NCI-H1105 treated with DMSO at 0.1 percent for 48 hours (cell line): ENCODE data around the gene DPP9.
A peak's percentile ranks its signal among the peaks of the same experiment; 100 is the strongest.
"Not testable (repeated sequence)": the region's sequence is repeated elsewhere in the genome, so short reads cannot be mapped to it uniquely, and the experiment has no call there.

Source experiments
- DNase-seq: peaks from one replicate; lab custom pipeline; 2025; lab: John Stamatoyannopoulos, UW

The DPP9 gene

DNA sequence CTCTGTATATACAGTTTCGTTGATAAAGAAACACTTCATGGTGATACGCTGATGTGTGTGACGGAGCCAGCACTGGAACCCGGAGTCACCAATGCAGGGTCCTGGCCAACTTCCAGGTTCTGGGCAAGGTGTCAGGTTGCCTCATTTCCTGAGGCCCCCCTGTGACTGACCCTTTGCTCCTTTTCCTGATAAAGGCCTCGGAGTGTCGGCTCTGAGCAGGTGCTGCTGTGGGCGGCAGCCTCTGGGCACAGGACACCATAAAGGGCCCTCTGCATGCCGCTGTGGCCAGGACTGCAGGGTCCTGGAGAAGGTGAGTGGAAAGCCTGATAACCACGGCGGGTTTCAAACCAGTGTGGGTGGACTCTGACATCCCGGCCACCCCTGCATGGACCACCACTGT, 36.2 kb downstream of the DPP9 start:
- no peak for DNase-seq

DNA sequence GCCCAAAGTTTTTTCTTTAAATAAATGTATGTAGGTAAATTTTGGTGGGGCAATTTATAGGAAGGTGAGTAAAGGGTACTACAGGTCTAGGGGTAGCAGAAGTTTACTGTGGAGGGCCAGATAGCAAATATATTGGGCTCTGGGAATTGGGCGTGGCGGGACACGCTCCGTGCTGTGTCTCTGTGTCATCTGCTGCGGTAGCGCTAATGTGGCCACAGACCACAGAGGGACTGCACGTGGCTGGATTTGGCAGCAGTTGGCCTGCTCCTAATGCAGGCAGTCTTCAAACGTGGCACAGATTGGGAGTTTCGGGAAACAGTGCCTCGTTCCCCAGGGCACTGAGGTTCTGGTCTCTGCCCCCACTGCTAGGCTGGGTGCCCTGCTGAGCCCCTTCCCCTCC, 36.9 kb downstream of the DPP9 start:
- no peak for DNase-seq

DNA sequence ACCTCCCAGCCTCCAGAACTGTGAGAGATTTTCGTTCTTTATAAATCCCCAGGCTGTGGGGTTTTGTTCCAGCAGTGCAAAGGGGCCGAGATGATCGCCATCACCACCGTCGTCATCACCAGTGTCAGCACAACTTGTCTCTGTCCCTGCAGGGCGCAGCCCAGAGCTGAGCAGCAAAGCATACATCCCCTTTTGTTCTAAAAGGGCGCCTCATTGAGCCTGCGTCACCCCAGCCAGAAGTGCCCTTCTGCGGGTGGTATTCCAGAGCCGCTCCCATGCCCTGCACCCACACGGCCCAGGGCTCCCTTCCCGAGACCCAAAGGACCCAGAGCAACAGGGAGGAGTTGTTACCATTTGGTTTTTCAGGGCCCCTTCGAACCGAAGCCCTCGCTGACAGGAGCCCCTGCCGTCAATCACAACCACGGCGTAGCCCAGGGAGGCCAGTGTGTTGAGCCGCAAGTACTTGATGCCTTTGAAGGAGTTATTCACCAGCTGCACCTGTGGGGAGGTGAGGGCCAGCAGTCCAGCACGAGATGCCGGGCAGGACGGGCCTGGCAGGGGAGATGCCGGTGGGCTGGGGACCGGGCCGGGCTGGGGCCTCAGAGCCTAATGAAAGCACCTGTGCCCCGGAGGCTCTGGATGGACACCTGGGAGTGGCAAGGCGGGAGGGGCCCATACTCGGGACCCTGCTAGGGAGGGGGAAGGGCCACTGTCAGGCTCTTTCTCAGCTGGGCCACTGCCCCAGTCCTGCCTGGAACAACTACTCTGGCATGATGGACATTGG, 39.1 kb downstream of the DPP9 start:
- DNase-seq, result no peak

DNA sequence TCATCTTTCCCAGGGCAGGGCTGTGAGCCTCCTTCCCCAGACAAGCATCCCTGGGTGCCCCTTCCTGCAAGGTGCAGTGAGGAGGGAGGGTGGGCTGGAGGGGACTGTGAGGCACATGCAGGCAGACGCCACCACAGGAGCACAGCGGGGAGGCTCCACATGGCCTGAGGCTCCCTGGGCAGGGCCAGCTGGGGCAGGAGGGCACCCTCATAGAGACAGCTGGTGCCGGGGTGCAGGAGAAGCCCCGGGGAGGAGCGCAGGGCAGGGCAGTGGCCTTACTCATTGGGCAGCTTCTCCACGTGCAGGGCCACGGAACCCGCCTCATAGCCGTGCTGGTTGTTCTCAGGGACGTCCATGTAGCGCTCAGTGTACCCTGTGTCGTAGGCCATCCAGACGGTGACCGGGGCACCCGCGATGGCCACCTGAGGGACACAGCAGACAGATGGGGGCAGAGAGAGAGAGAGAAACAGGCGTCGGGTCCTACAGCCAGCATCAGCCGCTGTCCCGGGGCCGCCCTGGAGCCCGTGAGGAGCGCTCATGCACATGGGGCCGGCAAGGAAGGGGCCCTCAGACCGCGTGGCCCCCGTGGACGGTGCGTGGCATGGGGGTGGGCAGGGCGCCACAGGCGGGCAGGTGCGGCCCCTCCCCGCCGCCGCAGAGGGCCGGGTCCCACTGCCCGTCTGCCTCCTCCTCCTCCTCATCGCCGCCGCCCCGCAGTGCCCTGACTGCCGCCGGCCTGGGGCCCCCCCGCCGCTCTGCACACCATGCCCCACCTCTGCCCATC, 41.0 kb downstream of the DPP9 start:
- DNase-seq, result no peak

DNA sequence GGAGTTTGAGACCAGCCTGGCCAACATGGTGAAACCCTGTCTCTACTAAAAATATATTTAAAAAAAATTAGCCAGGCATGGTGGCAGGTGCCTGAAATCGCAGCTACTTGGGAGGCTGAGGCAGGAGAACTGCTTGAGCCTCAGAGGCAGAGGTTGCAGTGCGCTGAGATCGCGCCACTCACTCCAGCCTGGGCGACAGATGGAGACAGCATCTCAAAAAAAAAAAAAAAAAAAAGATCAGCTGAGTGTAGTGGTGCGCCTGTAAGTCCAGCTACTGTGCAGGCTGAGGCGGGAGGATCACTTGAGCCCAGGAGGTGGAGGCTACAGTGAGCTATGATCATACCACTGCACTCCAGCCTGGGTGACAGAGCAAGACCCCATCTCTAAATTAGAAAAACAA, 43.6 kb downstream of the DPP9 start:
- not testable (repeated sequence) for DNase-seq

DNA sequence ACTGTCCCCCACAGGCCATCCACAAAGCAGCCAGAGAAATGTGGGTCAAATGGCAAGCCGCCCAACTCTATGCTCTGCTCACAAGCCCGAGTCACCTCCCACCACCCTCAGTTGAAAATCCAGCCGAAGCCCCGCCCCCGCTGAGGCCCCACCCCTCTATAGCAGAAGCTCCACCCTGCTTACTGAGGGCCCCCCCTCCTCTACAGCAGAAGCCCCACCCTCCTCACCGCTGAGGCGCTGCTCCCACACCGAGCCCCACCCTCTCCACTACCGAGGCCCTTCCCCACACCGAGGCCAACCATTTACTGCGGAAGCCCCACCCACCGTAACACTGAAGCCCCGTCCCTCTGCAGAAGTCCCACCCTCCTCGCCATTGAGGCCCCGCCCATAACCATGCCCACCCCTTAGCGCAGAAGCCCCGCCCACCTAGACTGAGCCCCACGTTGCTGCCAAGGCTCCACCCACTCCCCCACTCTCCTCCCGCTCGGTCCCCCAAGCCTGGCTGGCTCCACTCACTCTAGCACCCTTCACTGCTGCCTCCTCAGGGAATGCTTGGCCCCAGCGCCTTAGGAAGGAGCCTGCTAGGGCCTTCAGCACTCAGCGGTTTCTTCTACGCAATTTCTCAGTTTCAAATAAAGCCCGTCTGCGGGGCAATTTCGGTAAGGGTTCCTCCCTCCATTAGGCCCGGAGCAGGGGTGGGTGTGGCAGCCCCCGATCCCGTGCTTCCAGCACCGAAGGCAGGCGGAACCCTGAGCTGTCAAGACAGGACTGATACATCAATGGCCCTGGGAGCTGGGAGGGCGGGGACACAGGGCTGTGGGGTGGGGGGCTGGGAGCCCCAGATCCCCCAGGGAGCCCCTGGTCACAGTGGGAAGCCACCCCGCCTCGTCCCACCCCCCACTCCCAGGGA, 44.5 kb downstream of the DPP9 start:
- DNase-seq, result no peak

DNA sequence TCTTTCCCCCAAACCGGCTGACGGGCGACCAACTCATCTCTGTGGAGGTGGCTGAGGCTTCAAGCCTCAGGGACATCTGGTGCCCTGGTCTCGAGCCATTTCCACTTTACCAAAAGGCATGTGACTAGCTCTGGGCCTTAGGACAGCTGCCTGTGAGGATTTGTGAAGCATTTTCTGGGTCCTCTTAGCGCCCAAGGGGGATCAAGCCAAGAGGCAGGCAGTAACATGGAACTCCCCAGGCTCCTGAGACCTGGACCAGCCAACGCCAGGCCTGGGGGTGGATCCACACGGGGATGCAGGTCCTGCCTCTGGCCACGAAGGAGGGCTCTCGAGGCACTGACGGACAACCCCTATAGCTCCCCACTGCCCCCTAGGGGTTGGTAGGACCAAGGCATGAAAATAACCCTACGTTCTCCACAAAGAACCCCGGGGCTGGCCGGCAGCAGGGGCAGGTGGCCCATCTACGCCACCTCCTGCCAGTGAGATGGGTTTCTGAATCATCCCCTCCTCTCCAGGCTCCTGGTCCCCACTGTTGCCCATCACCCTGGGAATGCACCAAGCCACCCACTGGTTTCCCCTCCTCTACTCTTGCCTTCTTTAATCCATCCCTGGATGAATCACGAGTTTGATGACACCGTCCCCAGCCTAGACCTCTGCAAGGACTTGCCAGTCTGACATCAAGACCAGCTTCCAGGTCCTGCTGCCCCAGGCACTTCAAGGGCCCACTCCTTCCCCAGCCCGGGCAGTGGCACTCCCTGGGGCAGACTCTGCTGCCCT, 46.5 kb downstream of the DPP9 start:
- peak; percentile 8 for DNase-seq

DNA sequence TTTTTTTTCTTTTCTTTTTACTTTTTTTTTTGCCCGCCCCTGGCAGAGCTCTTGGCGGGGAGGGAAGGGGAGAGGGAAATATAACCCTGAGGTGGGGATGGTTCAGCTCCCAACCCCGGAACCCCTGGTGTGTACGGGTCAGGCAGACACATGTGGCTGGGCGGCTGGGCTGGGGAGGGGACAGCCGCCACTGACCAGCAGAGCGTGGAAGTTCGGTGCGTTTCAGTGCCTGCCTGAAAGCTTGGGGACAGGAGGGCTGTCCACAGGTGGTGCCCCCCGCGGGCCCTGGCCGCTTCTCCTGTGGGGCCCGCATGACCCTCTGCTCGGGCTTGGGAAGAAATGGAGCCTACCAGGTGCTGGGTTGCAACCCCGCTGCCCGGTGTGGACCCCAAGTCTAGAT, 48.3 kb downstream of the DPP9 start:
- no peak for DNase-seq

DNA sequence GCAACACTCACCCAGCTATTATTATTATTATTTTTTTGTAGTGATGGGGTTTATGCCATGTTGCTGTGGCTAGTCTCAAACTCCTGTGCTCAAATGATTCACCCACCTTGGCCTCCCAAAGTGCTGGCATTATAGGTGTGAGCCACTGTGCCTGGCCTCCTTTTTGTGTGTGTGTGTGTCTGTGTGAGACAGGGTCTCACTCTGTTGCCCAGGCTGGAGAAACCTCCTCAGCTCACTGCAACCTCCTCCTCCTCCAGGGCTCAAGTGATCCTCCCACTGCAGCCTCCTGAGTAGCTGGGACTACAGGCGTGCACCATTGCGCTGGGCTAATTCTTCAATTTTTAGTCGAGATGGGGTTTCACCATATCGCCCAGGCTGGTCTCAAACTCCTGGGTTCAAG, 49.9 kb downstream of the DPP9 start:
- no peak for DNase-seq

DNA sequence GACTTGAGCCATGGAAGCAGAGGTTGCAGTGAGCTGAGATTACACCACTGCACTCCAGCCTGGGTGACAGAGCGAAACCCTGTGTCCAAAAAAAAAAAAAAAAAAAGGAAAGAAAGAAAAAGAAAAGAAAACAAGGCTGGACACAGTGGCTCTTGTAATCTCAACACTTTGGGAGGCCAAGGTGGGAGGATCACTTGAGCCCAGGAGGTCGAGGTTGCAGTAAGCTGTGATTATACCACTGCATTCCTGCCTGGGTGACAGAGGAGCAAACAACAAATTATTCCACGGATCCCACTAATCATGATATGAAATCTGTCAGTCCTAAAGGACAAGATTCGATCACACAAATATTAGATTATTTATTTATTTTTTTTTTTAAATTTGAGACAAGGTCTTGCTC, 50.4 kb downstream of the DPP9 start:
- DNase-seq, result no peak

DNA sequence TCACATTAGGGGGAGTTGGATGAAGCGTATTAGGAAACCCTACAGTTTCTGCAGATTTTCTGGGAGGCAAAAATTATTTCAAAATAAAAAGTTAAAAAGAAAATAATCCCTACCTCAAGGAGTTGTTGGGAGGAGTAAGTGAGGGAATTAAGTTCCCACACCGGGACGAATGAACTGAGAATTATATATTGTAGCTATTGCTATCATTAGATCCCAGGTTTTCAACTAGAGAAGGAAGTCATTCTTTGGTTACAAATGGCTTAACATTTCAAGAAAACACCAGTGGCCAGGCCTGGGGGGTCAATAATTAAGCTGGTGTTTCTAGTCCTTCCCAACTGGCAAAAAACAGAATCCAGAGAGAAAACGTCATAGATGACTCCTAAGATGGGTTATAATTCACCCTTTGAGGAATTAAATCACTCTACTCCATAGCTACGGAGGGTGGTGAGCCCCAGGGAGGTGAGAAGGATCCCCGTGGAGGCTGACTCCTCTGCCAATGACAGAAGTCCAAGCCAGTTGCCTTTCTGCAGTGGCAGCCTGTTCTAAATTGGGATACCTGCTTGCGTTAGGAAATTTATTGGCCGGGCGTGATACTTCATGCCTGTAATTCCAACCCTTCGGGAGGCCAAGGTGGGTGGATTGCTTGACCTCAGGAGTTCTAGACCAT, 52.3 kb downstream of the DPP9 start:
- DNase-seq, result no peak

DNA sequence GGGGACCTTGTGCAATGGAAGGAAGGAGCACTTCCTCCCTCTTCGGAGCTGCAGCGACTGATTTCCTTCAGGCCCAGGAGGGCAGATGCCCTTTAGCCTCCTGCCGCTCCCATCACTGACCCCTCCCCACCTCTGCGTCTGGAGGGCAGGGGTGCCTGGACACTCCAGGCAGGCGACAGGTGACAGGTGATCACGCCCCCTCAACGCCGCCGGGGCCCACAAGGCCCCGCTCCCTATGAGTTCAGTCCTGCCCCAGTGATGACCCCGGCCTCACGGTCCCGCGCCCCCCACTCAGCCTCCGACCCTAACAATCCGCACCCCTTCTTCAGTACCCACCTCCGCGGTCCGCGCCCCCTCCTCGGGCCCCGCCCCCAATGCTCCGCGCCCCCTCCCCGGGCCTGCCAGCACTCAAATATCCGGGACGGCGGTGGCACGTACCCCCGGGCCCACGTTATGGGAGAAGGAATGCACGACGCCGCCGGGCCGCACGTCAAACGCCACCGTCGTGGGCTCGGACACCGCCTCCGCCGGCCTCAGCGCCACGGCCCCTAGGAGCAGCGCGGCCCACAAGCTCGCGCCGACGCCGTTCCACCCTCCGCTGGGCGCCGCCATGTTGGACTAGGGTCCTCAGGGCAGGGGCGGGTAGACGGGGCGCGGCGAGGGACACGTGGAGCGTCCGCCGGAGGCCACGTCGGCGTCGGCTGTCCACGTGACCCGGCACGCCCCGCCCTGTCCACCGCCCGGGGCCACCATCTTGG, 53.7 kb downstream of the DPP9 start, which contains the start of gene MYDGF:
TSS of gene MYDGF (minus strand) at position 620 of the 758 bp plus-strand sequence. CDS start at position 612, 8 bp downstream.
- DNase-seq, result peak; percentile 85

DNA sequence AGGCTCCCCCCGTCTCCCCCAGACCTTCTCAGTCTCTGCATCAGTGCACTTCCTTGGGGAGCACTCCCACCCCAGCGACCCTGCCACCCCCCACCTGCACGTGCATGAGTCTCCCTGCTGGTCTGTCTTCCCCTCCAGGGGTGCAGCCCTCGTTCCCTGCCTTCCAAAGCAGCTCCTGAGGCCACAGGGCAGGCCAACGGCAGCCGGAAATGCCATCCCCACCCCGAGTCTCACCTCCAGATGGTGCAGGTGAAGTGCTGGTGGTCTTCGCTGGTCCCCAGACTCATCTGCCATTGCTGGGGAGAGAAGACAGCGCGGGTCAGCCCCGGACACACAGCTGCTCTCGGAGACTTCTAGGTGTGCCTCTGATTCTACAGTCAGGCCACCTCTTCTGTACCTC, 59.0 kb downstream of the DPP9 start:
- no peak for DNase-seq

DNA sequence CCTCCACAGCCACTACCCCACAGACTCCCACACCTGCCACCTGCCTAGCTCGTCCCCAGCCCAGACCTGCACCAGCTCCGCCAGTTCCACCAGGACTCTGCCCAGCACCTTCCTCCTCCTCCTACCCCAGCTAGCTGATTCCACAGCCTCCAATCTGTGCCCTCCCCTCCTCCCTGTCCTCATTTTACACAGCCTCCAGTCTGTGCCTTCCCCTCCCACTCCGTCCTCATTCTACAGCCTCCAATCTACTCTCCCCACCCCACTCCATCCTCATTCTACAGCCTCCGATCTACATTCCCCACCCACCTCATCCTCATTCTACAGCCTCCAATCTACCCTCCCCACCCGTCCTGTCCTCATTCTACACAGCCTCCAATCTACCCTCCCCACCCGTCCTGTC, 60.8 kb downstream of the DPP9 start:
- no peak for DNase-seq

DNA sequence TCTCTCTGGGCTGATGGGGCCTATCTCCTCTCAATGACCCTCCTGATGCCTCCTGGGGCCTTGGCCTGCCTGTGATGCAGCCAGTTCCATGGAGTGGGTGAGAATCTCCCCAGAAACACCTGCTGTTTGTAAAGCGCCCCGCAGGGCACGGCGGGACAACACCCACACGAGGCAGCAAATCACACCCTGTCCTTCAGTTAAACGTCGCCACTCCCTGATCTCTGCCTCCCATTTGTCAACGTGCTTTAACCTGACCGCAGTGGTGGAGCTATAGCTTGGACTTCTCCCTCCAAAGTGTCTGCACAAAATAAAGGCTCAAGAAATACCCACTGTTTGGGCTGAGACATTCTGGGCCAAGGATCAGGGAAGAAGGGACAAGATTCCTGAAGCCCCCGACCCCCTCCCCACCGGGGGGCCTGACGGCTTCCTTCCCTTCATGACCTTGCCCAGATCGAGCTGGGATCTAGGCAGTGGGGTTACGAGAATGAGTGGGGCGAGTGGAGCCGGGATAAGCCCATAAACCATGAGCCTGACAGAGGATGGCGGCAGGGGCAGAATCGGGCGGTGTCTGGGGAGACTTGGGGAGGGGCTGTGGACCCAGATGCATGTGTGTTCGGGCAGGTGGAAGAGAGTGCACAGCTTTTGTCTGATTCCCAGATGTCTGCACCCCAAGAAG, 61.5 kb downstream of the DPP9 start:
- no peak for DNase-seq

DNA sequence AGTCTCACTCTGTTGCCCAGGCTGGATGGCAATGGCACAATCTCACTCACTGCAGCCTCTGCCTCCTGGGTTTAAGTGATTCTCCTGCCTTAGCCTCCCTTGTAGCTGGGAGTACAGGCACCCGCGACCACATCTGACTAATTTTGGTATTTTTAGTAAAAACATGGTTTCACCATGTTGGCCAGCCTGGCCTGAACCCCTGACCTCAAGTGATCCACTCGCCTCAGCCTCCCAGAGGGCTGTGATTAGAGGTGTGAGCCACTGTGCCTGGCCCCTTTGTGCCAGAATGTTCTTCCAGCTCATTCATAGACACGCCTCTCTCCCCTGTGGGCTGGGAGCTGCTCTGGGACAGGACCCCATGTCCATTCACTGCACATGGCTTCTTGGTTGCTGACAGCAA, 62.6 kb downstream of the DPP9 start:
- DNase-seq, result no peak

DNA sequence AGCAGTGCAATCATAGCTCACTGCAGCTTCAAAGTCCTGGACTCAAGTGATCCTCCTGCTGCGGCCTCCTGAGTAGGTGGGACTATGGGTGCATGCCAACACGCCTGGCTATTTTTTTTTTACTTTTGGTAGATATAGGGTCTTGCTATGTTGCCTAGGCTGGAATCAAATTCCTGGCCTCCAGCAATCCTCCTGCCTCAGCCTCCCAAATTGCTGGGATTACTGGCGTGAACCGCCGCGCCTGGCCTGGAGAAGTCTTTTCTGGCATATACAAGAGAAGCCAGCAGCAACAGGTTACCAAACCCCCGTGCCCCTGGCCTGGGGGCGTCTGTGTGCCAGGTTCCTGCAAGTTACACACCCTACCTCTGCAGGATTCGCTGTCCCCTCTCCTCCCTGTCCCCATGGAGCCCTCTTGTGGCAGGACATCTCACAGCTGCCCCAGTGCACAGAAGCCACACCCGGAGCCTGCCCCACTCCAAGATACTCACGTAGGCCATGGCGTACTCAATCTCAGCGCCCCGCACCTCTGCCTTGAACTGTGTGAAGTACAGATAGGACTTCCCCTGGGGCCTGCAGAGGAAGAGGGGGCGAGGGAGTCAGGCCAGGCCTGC, 63.4 kb downstream of the DPP9 start:
- no peak for DNase-seq

DNA sequence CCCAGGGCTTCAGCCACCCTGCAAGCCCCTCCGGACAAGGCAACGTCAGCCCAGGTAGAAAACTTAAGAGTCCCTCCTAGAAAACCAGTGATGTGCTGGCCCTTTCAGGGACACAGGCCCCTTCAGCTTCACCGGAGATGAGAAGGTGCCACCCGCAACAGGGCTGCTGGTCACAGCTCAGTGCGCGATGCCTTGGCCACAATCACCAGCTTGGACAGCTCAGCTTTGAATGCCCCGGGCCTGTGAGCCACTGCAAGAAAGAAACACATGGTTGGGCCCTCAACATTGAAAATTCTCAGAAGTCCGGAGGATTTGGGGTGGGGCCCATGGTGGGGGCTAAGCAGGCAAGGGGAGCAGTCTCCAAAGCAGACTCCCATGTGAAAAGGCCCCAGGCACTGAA, 65.8 kb downstream of the DPP9 start:
- DNase-seq, result no peak

DNA sequence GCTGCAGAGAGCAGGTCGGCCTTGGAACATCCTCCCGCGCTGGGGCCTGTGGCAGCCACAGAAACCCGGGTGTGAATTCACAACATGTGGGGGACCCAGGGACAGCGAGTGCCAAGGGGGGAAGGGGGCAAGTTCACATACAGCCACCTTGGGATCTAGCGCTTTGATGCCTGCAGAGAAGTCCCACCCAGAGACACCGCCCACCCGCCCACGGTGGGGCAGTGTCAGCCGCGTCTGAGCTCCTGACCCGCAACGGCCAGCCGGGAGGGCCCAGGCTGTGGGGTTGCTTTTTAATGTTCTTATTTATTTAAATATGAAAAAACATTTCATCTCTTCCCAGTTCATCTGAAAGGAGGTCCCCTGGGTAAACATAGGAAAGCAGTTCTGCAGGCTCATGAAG, 66.4 kb downstream of the DPP9 start:
- no peak for DNase-seq
